Vagina (tissue), 2 donors: ENCODE data around the gene MB21D2.

ENCODE experiments used
- CTCF ChIP-seq, 3 experiments: fragments of 450-650 bp in 2 of 3; fragments of 200-600 bp in 1 of 3; sonication (generic) in 1 of 3; IDR thresholded peaks; one replicate each; pipeline ENCODE4 v1.5.1; 2017 to 2019; ENCODE audit warnings: antibody characterized with exemption in 3 of 3, mild to moderate bottlenecking in 2 of 3, moderate library complexity in 2 of 3
- POLR2A ChIP-seq, 2 donors: fragments of 450-650 bp; IDR thresholded peaks; one replicate each; pipeline ENCODE4 v1.6.1; 2017; ENCODE audit warnings: antibody characterized with exemption in 2 of 2, mild to moderate bottlenecking in 2 of 2, moderate library complexity in 2 of 2

- no peak for TF ChIP-seq POLR2A (IDR thresholded peaks at IDR 0.05)
- no peak for TF ChIP-seq CTCF (IDR thresholded peaks at IDR 0.05)
These were observed 52.7 kb downstream of the MB21D2 start for GRCh38 chr3:192864941-192865340.
